Ramos (cell line): ENCODE results near the gene FBXO41.

Experiments
- in situ Hi-C: fragments of 300-500 bp; cut with MboI; formaldehyde crosslinking; loops from one replicate; pipeline ENCODE4 v1.14.3; 2022; ENCODE audit warnings: low sequenced_read_pairs; ENCODE audit not compliant: unreplicated experiment

The FBXO41 gene

GRCh38 chr2:73290049-73290839, 6.0 kb upstream of the FBXO41 start:
- in situ Hi-C loops, result no loop called here

- in situ Hi-C loops, result no loop called here
Measured at GRCh38 chr2:73289304-73289703, 5.0 kb upstream of the FBXO41 start.

GRCh38 chr2:73286134-73286655, 1.9 kb upstream of the FBXO41 start:
- in situ Hi-C loops, result no loop called here

- in situ Hi-C loops, result no loop called here
Measured at GRCh38 chr2:73285159-73285739, 971 bp upstream of the FBXO41 start.

- in situ Hi-C loops, result no loop called here
Measured at GRCh38 chr2:73283545-73284295, 558 bp downstream of the FBXO41 start.

GRCh38 chr2:73282924-73283544, 1.2 kb downstream of the FBXO41 start:
- in situ Hi-C loops, result no loop called here

GRCh38 chr2:73281244-73281643, 3.0 kb downstream of the FBXO41 start:
- in situ Hi-C loops, result no loop called here

GRCh38 chr2:73279852-73280251, 4.4 kb downstream of the FBXO41 start:
- in situ Hi-C loops, result no loop called here

- in situ Hi-C loops, result no loop called here
Measured at GRCh38 chr2:73272270-73272669, 12.0 kb downstream of the FBXO41 start.

- in situ Hi-C loops, result no loop called here
Measured at GRCh38 chr2:73269686-73270465, 14.4 kb downstream of the FBXO41 start.

- in situ Hi-C loops, result no loop called here
Measured at GRCh38 chr2:73268830-73269685, 15.2 kb downstream of the FBXO41 start.

- in situ Hi-C loops, result no loop called here
Measured at GRCh38 chr2:73268366-73268829, 15.9 kb downstream of the FBXO41 start.

- in situ Hi-C loops, result no loop called here
Measured at GRCh38 chr2:73267008-73267407, 17.3 kb downstream of the FBXO41 start.

GRCh38 chr2:73266061-73266901, 18.0 kb downstream of the FBXO41 start:
- in situ Hi-C loops, result no loop called here

- in situ Hi-C loops, result no loop called here
Measured at GRCh38 chr2:73265298-73266060, 18.8 kb downstream of the FBXO41 start.

GRCh38 chr2:73264783-73265182, 19.5 kb downstream of the FBXO41 start:
- in situ Hi-C loops, result no loop called here

GRCh38 chr2:73264332-73264606, 20.0 kb downstream of the FBXO41 start:
- in situ Hi-C loops, result no loop called here
